Activated CD4-positive, alpha-beta T cell treated with anti-CD3 and anti-CD28 coated beads, Interleukin-10, Interleukin-2, amounts not matched to agents 100 ng/mL and 50 ng/mL, durations not matched to agents 16 hours and 8 hours (primary cell): ENCODE measurements around the gene CHD9.
A peak's percentile ranks its signal among the peaks of the same experiment; 100 is the strongest.
"Not testable (repeated sequence)": the region's sequence is repeated elsewhere in the genome, so short reads cannot be mapped to it uniquely, and the experiment has no call there.

ENCODE experiments used
- DNase-seq: peaks from one replicate; pipeline ENCODE4 v3.0.0-alpha.2; 2020

The CHD9 gene

DNA sequence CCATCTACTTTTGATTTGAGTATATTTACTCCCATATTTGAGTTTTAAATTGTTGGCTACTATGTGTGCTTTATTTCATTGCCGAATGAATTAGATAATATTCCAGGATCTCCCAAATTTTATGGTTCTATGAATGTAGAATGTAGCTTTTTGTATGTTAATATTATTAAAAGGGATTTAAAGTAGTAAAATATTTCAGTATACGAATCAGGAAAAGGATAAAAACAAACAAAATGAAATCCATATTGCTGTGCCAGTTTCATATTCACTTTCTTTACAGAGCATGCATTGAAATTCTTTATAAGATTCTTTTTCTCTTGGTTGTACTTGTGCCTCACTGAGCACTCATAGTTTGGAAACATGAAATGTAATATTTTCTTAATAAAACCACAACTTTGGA, 155.1 kb downstream of the CHD9 start:
- DNase-seq = no peak

DNA sequence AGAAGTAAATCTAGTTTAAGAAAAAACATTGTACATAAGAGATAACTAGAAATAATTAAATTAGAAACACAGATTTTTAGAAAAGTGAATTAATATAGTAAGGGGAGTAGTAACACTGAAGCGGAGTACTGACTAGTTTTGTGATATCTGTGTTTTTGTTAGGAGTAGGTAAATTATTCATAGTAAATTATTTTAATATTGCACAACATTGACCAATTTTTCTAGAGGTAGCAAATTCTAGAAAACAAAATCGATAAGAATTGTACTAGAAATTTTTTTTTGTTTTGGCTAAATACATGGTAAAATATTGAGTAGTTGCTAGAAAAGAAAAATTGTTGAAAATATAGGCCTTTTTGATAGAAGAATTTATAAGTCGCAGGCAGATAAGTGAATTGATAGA, 156.5 kb downstream of the CHD9 start:
- DNase-seq = no peak

DNA sequence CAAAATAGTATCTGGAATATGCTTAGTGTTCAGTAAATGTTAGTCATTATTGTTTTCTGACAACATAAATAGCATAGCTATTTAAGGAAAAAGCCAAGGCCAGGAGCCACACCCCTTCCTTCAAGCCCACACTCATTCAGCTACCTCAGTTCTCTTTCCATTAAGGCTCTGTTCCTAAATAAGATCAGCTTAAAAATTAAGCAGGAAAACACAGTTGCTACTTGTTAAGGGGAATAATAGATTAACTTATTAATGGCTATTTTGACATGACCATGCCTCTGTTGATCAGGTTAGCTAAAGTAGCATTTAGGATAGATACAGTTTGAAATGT, 158.1 kb downstream of the CHD9 start:
- DNase-seq = no peak

DNA sequence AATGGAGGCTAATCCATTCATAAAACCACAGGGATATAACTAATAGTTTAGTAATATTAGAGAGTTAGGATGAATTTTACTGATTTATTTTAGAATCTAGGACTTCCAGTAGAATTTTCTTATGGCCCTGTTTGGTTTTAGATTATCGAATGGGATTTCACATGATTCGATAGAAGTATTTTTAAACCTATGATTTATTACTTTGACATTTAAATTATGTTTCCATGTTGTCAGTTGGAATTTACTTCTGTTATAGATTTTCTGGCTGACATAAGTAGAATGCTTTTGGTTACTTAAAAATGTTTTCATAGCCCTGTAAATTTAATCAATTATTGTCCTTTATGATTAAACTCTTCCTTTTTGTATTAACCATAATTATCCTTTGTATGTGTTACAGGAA, 158.8 kb downstream of the CHD9 start:
- no peak for DNase-seq

DNA sequence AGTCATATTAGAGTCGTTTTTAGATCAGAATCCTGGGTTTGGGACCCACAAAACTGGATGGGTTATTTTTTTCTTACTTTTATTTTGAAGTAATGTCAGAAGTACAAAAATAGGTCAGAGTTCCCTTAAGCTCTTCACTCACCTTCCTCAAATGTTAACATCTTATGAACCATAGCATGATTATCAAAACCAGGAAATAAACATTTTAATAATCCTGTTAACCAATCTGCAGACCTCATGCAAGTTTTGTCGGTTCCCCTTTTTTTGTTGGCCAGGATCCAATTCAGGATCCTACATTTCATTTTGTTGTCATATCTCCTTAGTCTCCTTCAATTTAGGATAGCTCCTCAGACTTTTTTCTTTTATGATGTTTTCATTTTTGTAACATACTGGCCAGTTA, 162.0 kb downstream of the CHD9 start:
- no peak for DNase-seq

DNA sequence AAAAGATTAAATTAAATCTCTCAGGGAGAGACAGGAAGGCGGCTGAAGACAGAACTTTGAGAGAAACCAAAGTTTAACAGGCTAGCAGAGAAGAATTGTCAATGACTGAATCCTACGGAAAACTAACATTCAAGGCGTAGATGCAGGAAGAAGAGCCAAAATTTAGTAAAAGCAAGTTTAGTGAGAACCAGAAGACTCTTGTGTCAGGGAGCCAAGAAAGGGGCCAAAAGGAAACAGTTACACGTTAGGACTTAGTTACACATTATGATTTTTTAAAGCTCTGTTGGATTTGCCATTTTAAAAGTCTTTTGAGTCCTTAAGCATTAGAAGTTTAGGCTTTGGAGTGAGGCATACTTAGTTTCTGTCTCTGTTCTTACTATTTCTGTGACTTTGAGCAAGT, 164.6 kb downstream of the CHD9 start:
- DNase-seq = no peak

DNA sequence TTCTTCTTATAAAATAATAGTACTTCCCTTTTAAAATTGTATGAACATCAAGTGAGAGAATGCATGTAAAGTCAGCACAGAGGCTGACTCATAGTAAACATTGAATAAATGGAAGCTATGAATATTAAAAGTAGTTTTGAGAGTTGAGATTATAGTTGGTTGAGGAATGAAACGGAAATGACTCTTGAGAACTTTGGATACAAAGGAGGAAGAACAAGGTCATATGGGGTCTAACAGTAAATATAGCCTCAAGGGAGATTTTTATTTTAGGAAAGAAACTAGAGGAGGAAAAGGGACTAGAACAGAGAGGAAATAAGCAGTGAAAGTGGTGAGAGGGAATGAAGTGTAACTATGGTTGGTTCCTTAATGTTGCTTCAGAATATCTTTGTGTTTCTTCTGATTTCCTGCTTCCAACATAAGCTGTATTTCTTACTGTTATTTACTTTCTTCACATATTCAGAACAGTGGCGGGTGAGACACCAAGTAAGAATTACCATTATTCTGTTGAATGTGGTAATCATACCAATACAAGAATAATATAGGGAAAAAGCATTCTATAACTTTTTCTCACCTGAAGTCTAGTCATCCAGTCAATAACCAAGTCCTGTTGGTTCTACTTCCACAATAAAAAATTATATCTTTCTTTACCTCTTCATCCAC, 165.1 kb downstream of the CHD9 start:
- no peak for DNase-seq

DNA sequence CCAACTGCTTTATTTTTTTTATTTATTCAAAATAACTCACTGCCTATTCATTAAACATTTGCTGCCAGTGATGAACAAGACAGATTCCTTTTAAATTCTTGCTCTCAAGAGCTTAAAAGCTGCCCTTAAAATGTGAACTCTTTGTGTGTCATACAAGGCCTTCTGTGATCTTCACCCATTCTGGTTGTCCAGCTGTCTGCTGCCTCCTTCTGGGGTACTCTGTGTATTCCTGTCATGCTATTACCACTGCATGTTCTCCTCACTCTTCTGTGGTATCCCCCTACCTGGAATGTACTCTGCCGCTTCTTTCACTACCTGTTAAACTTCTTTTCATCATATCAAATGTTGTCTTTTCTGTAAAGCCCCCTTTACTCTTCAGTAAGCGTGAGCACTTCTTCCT, 165.8 kb downstream of the CHD9 start:
- no peak for DNase-seq

DNA sequence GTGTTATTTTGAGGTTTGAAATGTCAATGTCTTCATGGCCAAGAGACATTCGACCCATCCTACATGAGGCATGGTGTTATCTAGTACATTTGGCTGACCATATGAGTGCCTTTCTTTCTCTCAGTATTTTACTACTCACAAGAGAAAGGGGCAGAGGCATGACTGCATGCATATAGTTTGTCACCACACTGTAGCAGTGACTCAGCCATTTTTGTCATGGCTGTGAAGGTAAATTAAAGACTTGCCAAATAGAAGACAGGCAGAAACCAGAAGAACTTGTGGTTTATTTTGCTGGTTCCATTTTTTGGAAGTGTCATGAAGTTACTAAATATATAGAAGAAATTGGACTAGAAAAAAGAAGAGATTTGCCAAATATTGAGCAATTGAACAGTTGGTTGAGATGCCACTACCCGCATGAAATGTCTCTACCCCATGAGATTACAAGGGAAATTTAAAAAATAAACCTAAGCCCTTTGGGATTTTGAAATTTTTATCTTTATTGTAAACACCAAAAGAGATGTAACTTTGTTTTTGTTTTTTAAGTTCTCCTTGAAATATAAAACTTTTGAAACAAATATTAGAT, 170.3 kb downstream of the CHD9 start:
- DNase-seq = peak; percentile 15

DNA sequence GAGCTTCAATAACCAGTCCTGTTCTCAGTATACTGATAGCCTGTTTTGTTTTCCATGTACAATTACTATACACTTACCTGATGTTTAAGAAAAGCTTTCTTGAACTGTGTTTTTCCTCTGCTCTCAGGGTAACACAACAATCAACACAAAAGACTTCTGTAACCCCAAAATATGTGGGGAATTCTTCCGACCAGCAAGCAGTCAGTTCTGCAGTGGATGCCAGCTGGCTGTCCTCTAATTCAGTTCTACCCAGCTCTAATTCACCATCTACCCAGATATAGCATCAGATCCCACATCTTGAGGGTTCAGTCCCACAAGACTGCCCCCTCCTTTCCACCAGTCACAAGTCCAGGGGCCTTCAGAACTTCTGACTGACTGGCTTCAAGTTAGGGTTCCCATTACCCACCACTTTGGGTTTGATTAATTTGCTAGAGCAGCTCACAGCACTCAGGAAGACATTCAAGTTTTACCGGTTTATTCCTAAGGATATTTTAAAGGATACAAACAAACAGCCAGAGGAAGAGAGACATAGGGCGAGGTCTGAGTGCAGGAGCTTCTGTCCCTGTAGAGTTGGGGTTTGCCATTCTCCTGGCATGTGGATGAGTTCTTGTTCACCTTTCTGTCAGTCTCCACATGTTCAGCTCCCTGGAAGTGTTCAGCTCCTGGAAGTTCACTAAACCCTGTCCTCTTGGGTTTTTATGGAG, 178.2 kb downstream of the CHD9 start:
- no peak for DNase-seq

DNA sequence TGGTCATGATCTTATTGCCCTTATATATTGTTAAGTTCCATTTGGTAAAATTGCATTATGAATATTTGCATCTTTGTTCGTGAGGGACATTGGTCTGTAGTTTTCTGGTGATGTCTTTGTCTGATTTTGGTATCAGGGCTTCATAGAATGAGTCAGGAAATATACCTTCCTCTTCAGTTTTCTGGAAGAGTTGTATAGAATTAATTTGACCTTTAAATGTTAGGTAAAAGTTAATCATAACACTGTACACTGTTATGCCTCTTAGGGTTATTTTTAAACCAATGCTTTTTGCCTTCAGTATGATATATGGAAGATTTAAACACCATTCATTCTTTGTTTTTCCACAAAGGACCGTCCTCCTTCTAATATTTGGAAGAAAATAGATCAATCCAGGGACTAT, 180.0 kb downstream of the CHD9 start:
- no peak for DNase-seq

DNA sequence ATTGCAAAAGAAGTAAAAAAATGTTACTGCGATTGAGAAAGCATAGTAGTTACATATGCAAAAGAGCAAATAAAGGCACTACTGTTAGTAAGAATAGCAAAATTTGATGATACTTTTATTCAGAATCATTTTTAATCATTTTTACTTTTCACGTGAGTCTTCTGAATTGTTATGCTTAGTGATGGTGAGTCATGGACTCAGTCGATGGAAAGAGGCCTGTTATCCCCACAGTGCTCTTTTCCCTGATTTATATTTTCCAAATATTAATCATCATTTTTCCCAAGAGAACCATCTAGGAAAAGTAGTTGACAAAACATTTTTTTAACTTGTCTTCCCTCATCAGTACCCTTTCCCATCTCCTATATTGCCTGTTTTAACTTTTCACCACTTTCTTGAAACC, 181.1 kb downstream of the CHD9 start:
- no peak for DNase-seq

DNA sequence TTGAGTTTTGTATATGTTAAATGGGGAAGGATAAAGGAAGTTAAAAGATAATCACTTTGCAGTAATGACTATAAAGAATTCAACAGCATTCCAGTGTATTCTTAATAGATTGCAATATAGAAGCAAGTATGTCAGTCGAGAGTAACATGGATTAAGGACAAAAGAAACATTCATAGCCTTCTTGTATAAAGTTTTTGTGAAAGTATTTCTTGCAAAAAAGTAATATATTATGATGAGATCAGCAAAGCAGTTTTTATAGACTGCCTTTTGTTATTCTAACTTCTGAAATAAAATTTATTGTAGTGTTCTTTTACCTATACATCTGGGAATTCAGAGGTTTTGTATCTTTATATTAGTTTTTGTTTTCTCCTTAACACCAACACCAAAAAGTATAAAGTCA, 194.5 kb downstream of the CHD9 start:
- no peak for DNase-seq

DNA sequence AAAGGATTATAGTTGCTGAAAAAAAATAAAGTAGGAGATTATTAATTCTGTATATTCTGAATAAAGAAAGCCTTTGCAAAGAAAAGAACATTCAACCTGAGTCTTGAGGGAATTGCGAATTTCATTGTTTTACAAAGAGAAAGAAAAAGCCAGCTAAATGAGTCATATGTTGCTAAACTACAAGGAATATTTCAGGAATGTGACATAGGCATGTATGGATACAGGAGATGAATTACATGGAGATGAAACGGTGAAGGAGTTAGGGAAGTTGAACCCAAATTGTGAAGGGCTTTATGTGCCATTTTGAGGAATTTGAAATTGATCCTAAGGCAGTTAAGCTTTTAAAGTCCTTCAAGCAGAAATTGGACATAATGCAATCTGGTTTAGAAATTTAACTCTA, 202.2 kb downstream of the CHD9 start:
- DNase-seq = no peak

DNA sequence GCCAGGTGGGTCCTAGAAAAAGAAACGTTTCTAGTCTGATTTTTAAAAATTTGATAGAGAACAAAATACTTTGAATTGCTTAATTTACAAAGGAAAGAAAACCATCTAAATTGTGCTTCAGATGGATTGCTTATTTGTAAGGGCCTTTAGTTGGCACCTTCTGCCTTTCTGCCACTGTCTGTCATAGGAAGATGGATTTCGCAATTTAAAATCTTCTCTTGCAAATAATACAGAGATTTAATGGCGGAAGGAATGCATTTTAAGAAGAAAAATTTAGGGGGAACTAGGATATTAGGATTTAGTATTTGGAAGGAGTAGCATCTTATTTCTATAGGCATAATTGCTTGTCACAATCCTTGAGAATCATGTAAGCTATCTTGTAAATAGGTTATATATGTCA, 204.0 kb downstream of the CHD9 start:
- DNase-seq = no peak

DNA sequence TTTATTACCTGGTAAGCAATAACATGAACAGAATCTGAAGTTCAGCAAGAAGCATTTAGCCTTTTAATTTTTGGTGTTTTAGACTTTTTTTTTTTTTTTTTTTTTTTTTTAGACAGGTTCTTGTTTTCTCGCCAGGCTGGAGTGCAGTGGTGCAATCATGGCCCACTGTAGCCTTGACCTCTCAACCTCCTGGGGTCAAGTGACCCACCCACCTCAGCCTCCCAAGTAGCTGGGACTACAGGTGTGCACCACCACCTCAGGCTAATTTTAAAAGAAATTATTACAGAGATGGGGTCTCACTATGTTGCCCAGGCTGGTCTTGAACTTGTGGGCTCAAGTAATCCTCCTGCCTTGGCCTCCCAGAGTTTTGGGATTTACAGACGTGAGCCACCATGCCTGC, 206.5 kb downstream of the CHD9 start:
- no peak for DNase-seq

DNA sequence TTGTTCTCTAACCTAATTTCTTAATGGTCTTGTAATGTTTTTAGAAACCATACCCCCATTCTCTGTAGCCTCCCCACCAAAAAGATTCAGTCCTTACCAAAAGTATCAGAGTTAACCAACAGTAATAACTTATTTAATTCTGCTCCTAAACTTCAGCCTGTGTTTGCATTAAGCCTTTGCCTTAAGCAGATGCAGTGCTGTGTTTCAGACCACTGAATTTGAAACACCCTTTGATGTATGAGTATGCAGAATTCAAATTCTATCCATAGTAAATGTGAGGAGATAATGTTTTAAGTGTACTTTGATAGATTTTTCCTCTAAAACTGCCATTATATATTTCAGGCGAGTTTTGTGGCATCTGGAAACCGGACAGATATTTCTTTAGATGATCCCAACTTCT, 207.9 kb downstream of the CHD9 start:
- DNase-seq = no peak

DNA sequence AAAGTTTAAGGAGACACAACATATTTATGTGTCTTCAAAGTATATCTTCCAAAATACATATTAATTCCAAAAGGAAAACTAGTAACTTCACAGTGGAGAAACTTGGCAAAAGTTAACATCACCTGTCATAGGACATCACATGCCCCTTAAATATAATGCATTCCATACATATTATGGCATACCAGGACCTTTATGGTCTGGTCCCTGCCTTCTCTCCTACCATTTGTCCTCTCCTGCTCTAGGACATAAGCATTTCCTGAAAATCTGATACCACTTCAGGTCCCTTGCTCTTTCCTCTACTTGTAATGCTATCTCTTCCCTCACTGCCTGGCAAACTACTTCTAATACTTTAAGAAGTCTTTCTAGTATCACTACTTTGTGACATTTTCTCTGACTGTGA, 211.4 kb downstream of the CHD9 start:
- DNase-seq = no peak

DNA sequence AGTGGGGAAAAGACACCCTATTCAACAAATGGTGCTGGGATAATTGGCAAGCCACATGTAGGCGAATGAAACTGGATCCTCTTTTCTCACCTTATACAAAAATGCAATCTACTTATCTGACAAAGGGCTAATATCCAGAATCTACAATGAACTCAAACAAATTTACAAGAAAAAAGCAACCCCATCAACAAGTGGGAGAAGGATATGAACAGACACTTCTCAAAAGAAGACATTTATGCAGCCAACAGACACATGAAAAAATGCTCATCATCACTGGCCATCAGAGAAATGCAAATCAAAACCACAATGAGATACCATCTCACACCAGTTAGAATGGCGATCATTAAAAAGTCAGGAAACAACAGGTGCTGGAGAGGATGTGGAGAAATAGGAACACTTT, 223.7 kb downstream of the CHD9 start:
- DNase-seq = not testable (repeated sequence)

DNA sequence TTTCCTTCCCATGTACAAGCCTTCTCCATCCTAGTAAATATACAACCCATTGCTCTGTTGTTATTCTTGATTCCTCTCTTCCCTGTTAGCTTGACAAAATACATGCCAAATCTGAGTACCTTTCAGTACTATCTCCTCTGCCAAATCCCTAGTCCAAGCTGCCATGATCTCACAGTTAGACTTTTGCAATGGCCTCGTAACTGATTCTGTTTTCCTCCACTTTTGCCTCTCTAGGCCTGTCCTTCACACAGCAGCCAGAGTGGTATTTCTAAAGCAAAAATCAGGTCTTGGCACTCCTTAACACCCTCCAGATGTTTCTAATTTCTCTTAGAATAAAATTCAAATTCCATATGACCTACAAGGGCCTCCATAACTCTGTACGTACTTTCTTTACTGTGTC, 226.5 kb downstream of the CHD9 start:
- no peak for DNase-seq

DNA sequence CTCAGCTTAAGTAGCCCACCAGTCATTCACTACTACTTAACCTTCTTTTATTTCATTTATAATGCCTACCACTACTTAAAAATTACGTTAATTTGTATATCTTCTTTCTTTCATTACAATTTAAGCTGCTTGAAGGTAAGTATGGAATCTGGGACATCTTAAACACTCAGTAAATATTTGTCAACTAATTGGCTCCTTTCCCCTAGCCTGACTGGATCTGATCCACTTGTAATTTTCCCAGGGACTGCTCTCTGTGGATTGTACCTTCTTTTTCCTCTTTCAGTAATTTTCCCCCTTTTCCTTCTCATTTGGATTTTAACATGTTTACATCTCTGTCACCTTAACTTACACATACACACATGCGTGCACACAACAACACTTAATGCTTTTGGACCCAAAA, 227.1 kb downstream of the CHD9 start:
- DNase-seq = no peak

DNA sequence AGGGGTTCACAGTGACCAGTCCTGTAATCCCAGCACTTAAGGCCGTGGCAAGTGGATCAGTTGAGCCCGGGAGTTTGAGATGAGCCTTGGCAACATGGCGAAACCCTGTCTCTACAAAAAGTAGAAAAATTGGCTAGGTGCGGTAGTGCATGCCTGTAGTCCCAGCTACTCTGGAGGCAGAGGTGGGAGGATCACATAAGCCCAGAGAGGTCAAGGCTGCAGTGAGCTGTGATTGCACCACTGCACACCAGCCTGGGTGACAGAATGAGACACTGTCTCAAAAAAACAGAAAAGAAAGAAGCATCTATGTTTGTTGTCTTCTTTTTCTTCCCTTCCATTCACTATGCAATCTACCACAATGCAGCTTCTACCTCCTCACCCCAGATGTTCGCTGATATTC, 227.5 kb downstream of the CHD9 start:
- no peak for DNase-seq

DNA sequence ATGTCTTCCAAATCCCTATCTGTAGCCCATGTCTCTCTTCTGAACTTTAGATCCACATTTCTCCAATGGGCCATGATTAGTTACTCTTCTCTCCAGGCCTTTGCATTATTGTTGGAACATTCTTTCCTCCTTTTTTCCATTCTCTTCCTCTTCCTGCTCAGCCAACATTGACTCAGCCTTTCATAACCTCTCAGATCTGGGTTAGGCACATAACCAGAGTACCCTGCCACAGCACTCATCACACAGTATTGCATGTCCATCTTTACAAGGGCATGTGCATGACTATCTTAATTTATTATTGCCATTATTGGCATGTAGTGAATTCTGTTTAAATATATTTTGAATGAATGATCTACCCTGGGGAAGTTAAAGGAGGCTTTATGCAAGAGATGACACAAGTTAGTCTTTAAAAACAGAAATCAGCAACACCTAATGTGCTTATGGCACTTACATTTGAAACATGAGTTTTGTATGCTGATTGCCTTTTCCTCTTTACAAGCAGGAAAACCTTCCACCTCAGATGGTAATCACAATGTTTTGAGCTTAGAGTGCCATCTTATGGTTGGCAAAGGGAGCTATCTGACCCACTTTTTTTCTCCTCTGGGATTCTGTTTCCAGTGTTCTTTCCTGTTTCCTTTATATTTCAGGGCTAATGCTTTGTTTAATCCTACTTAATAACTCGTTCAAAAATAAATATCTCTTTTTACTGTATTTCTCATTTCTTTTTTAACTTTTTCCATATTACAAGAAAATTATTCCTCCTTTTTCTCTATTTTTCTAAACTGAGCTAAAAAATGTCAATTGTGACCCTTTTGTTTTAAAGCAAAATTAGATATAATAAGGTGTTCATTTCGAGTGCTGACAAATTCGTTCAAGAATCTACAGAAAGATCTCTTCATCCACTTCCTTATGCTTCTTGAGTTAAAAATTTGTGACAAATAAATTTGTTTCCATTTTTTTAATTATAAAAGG, 228.5 kb downstream of the CHD9 start:
- DNase-seq = peak; percentile 26

DNA sequence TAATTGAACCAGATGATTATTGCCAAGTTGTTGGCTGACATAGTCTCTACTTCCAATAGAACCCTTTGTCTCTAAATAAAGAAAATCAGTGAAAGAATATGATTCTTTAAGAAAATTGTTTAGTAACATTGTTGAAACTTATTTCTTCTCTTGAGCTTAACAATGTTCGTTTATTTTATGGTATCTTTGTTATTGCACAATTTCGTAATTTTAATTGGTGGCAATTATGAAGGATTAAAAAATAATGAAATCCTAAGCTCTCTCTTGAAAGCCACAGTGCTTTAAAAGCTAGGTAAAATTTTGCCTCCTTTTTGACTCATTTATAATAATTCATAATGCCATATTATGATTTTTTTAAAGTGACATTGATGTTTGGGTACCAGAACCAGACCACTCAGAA, 230.4 kb downstream of the CHD9 start:
- DNase-seq = no peak
